ENCODE results near the gene SLC25A23. TPM values are rescaled to one million over a fixed set of nuclear protein-coding genes. Genes with fewer than 3 reads are reported as not detected.

SLC25A23 gene
- total and polyA plus RNA-seq, 2 donors from 2014 or later, result 69.2 to 76.6 TPM

GRCh38 chr19:6396305-6396704 lies 63.3 kb downstream of the SLC25A23 start:
- TF ChIP-seq CTCF (IDR thresholded peaks at IDR 0.05; ENCODE audit: borderline replicate concordance, extremely low read depth, insufficient read depth), result no peak
- FAIRE-seq (no peak), DNase-seq (no peak)
- Histone ChIP-seq H3K36me3 (ENCODE audit: control insufficient read depth in 2 of 3, insufficient read depth in 3 of 3, low read length in 3 of 3) (peaks cover 0 to 3% (median 0%) of the 10 kb centered on the region in 3 donors), H3K4me3 (ENCODE audit: low read length in 3 of 3) (no peak overlapping the region), H3K9me3 (ENCODE audit: control insufficient read depth in 2 of 3, insufficient read depth in 1 of 3, low read length in 3 of 3) (no peaks in the 10 kb centered on the region), H3K4me1 (ENCODE audit: control insufficient read depth in 2 of 3, insufficient read depth in 2 of 3, low read depth in 1 of 3, low read length in 3 of 3) (peaks cover 0 to 16% (median 13%) of the 10 kb centered on the region in 3 donors), H3K9ac (ENCODE audit: low read length in 3 of 3) (no peak overlapping the region), H3K27me3 (ENCODE audit: control insufficient read depth, insufficient read depth, low read length) (no peaks in the 10 kb centered on the region), H3K27ac (ENCODE audit: low read depth in 2 of 2, low read length in 2 of 2) (no peak overlapping the region)
- intact Hi-C loops (cut with DNase I), result no loop called here

DNA sequence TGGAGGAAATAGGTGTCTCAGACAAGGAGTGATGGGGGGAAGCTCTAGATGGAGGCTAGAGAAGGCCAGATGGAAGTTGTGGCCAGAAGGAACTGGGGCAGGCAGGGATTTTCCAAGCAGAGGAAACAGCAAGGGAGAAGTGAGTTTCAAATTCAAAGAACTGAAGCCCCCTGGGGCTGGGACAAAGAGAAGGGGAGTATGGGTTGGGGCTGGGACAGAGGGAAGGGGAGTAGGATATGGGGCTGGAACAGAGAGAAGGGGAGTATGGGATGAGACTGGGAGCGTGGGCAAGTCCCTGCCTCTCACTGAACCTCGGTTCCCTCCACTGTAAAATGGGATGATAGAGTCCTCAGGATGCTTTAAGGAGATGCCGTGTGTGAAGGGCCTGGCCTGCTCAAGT lies 64.8 kb downstream of the SLC25A23 start:
- Histone ChIP-seq H3K9ac (ENCODE audit: low read length in 3 of 3) (no peak overlapping the region), H3K9me3 (ENCODE audit: control insufficient read depth in 2 of 3, insufficient read depth in 1 of 3, low read length in 3 of 3) (no peaks in the 10 kb centered on the region)

GRCh38 chr19:6393983-6394412 lies 65.6 kb downstream of the SLC25A23 start:
- intact Hi-C loops (cut with DNase I), result no loop called here
- TF ChIP-seq CTCF (IDR thresholded peaks at IDR 0.05; ENCODE audit: borderline replicate concordance, extremely low read depth, insufficient read depth), result no peak
- FAIRE-seq, result no peak

More for the DNA sequence above, 64.8 kb downstream of the SLC25A23 start:
- FAIRE-seq, result no peak
- Histone ChIP-seq H3K27me3 (ENCODE audit: control insufficient read depth, insufficient read depth, low read length) (no peaks in the 10 kb centered on the region), H3K27ac (ENCODE audit: low read depth in 2 of 2, low read length in 2 of 2) (no peak overlapping the region), H3K4me1 (ENCODE audit: control insufficient read depth in 2 of 3, insufficient read depth in 2 of 3, low read depth in 1 of 3, low read length in 3 of 3) (peaks cover 0 to 16% (median 14%) of the 10 kb centered on the region in 3 donors), H3K36me3 (ENCODE audit: control insufficient read depth in 2 of 3, insufficient read depth in 3 of 3, low read length in 3 of 3) (peaks cover 0 to 7% (median 1%) of the 10 kb centered on the region in 3 donors), H3K4me3 (ENCODE audit: low read length in 3 of 3) (no peak overlapping the region)
- no peak for TF ChIP-seq CTCF (IDR thresholded peaks at IDR 0.05; ENCODE audit: borderline replicate concordance, extremely low read depth, insufficient read depth)
- intact Hi-C loops (cut with DNase I), result no loop called here
- no peak for DNase-seq

More at GRCh38 chr19:6393983-6394412, 65.6 kb downstream of the SLC25A23 start:
- Histone ChIP-seq H3K27ac (ENCODE audit: low read depth in 2 of 2, low read length in 2 of 2) (peak overlapping the region; percentile 96 to 97), H3K36me3 (ENCODE audit: control insufficient read depth in 2 of 3, insufficient read depth in 3 of 3, low read length in 3 of 3) (peaks cover 0 to 13% (median 6%) of the 10 kb centered on the region in 3 donors), H3K4me1 (ENCODE audit: control insufficient read depth in 2 of 3, insufficient read depth in 2 of 3, low read depth in 1 of 3, low read length in 3 of 3) (peaks cover 0 to 16% (median 14%) of the 10 kb centered on the region in 3 donors), H3K4me3 (ENCODE audit: low read length in 3 of 3) (peak overlapping the region; percentile 90 to 97 (median 95)), H3K9me3 (ENCODE audit: control insufficient read depth in 2 of 3, insufficient read depth in 1 of 3, low read length in 3 of 3) (no peaks in the 10 kb centered on the region), H3K9ac (ENCODE audit: low read length in 3 of 3) (peak overlapping the region; percentile 15 to 96 (median 18)), H3K27me3 (ENCODE audit: control insufficient read depth, insufficient read depth, low read length) (no peaks in the 10 kb centered on the region)
- no peak for DNase-seq
